Gastrocnemius medialis (tissue), 4 donors: ENCODE data around the gene TBL1X. TPM values are rescaled to one million over a fixed set of nuclear protein-coding genes. Genes with fewer than 3 reads are reported as not detected.

Experiments used
- ATAC-seq, 2 donors: fragments of 150-250 bp; one replicate each; pipeline ENCODE4 v1.9.1; 2016
- DNase-seq, 2 donors: peaks; one replicate each; pipeline ENCODE4 v3.0.0-alpha.2; 2019
- H3K27ac ChIP-seq, 4 donors: fragments of 200-600 bp; sonication (generic); 1 replicate in 1 of 4; 2 replicates in 3 of 4; pipeline ENCODE4 v1.5.1; 2016 to 2018; ENCODE audit warnings: mild to moderate bottlenecking in 2 of 4, moderate library complexity in 1 of 4
- H3K27me3 ChIP-seq, 3 donors: fragments of 200-600 bp; sonication (generic) in 2 of 3; 1 replicate in 1 of 3; 2 replicates in 2 of 3; pipeline versions ENCODE4 v1.5.1 to v1.6.0; 2016 to 2019; ENCODE audit warnings: mild to moderate bottlenecking in 1 of 3, moderate library complexity in 1 of 3
- H3K36me3 ChIP-seq, 2 donors: fragments of 200-600 bp; sonication (generic) in 1 of 2; one replicate each; pipeline ENCODE4 v1.5.1; 2017 to 2018
- H3K4me1 ChIP-seq, 2 donors: fragments of 200-600 bp; sonication (generic) in 1 of 2; one replicate each; pipeline ENCODE4 v1.5.1; 2016 to 2017; ENCODE audit warnings: mild to moderate bottlenecking in 2 of 2
- H3K4me3 ChIP-seq, 4 donors: fragments of 200-600 bp; sonication (generic) in 3 of 4; 1 replicate in 1 of 4; 2 replicates in 3 of 4; pipeline ENCODE4 v1.5.1; 2016 to 2019; ENCODE audit warnings: mild to moderate bottlenecking in 2 of 4
- H3K9me3 ChIP-seq, 3 donors: fragments of 200-600 bp; sonication (generic) in 2 of 3; 1 replicate in 1 of 3; 2 replicates in 2 of 3; pipeline ENCODE4 v1.5.1; 2016 to 2019
- POLR2A ChIP-seq, 2 donors: fragments of 450-650 bp; IDR thresholded peaks; one replicate each; pipeline ENCODE4 v1.6.1; 2017; ENCODE audit warnings: antibody characterized with exemption in 2 of 2, mild to moderate bottlenecking in 2 of 2, moderate library complexity in 2 of 2
- in situ Hi-C, 4 donors: fragments of 200-750 bp; cut with MboI; loops; one replicate each; pipeline versions ENCODE4 v1.15.0 to v1.8.0; 2017; ENCODE audit warnings: low sequenced_read_pairs in 4 of 4
- intact Hi-C: fragments of 100-400 bp; cut with DNase I; formaldehyde crosslinking; loops from one replicate; pipeline ENCODE4 v1.15.1; 2023; ENCODE audit warnings: low total_unique reads
- total RNA-seq, 4 donors: library from RNA; depleted of rRNA; stranded (reverse); fragments of >200 nt; gene quantifications; one replicate each; pipeline versions ENCODE4 v1.1.0 to v1.2.3, GENCODE V29; 2016
- TF ChIP-seq, protein P1 (sequence below), 5 experiments: fragments of 450-650 bp in 3 of 5; fragments of 200-600 bp in 2 of 5; sonication (generic) in 2 of 5; IDR thresholded peaks in 4 of 5; conservative IDR thresholded peaks in 1 of 5; 1 replicate in 4 of 5; 2 replicates in 1 of 5; pipeline ENCODE4 v1.5.1; 2016 to 2019; ENCODE audit warnings: antibody characterized with exemption in 5 of 5, mild to moderate bottlenecking in 3 of 5, moderate library complexity in 3 of 5

TBL1X gene
- total RNA-seq, 4 donors from 2014 or later = 6.7 to 16.8 (median 8.0) TPM

DNA sequence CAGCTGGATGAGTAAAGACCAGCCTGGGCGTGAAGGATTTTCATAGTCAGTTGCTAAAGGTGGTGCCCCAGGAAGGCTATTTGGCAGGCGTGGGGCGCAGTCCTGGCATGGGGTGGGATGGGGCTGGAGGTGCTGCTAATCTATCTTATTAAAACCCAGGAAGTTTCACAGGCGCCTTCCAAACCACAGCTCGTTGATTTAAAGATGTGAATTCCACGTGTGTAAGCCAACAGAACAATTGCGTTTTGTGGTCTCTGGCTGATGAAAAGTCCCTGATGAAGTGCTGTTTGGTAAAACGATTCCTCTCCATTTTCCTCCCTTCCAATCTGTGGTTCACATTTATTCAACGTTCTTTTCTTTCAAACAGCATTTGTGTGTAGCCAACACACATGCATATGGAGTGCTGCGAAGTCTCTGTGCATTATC is 105.0 kb downstream of the TBL1X start:
- intact Hi-C loops = no loop called here
- Histone ChIP-seq H3K27ac (no peak overlapping the region), H3K4me3 (no peak overlapping the region), H3K36me3 (no peaks in the 10 kb centered on the region), H3K9me3 (no peaks in the 10 kb centered on the region), H3K27me3 (no peaks in the 10 kb centered on the region), H3K4me1 (peaks cover 7 to 8% of the 10 kb centered on the region in 2 donors)
- DNase-seq (no peak), ATAC-seq (no peak)
- in situ Hi-C loops = no loop called here
- no peak for TF ChIP-seq POLR2A (IDR thresholded peaks at IDR 0.05)
- TF ChIP-seq, protein P1, sequence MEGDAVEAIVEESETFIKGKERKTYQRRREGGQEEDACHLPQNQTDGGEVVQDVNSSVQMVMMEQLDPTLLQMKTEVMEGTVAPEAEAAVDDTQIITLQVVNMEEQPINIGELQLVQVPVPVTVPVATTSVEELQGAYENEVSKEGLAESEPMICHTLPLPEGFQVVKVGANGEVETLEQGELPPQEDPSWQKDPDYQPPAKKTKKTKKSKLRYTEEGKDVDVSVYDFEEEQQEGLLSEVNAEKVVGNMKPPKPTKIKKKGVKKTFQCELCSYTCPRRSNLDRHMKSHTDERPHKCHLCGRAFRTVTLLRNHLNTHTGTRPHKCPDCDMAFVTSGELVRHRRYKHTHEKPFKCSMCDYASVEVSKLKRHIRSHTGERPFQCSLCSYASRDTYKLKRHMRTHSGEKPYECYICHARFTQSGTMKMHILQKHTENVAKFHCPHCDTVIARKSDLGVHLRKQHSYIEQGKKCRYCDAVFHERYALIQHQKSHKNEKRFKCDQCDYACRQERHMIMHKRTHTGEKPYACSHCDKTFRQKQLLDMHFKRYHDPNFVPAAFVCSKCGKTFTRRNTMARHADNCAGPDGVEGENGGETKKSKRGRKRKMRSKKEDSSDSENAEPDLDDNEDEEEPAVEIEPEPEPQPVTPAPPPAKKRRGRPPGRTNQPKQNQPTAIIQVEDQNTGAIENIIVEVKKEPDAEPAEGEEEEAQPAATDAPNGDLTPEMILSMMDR (IDR thresholded peaks at IDR 0.05 in 4 of 5, conservative IDR thresholded peaks at IDR 0.05 in 1 of 5) = no peak

DNA sequence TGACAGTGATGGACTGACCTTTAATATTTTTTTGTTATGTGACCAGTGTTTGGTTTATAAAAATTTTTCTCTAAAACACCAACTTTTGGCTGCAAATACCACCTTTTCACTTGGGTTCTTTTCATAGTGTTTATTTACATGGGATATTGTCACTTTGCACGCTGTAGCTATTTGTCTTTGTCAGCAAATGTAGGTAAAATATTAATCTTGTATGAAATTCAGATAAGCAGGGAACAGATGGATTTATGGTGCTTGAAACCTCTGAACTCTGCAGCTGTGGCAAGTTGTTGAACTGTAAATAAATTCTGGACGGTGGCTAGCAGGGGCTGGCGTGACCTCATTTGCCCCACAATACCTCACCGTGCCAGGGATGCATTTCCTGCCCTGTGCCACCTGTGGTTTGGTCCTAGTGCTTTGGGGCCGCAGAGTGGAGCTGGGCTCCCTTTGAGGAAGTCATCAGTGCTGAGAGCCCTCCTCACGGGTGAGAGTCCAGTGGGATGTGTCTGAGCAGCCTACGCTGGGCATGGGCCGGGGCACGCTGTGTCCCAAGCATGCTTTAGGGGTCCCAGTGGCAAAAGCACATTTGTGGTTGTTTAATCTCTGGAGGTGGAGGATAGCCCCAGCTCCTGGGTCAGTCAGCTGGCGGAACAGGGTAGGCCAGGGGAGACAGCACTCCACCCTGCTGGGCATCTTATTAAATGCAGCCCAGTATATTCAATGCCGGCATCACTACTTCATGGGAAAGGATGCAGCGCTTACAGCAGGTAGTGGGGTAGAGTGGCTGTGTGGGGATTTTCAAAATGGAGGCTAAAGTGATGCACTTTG is 108.6 kb downstream of the TBL1X start:
- H3K4me3 ChIP-seq = no peak overlapping the region
- DNase-seq (no peak), ATAC-seq (no peak)
- no peaks in the 10 kb centered on the region for H3K9me3 ChIP-seq
- no peak for TF ChIP-seq POLR2A (IDR thresholded peaks at IDR 0.05)
- TF ChIP-seq, protein P1 (IDR thresholded peaks at IDR 0.05 in 4 of 5, conservative IDR thresholded peaks at IDR 0.05 in 1 of 5) = no peak
- intact Hi-C loops (no loop called here), in situ Hi-C loops (no loop called here)
- no peaks in the 10 kb centered on the region for H3K36me3 ChIP-seq
- no peak overlapping the region for H3K27ac ChIP-seq
- peaks cover 0 to 7% of the 10 kb centered on the region in 2 donors for H3K4me1 ChIP-seq
- no peaks in the 10 kb centered on the region for H3K27me3 ChIP-seq

DNA sequence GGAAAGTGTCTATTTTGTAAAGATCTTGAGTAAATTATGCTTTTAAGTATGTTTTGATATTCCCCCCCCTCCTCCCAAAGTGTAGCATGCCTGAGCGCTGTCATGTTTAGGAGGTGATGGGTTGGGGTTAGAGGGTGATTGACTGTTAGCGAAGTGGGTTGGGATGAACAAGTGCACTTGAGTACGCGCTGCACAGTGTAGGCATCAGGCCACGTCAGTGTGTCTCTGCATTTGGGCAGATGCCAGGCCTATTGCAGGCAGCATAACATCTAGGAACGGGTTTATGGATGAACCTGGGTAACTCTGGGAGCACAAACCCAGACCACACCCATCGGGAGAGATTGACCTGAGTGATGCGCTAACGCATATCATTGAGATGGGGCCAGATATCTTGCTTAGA is 111.2 kb downstream of the TBL1X start:
- DNase-seq = no peak
- Histone ChIP-seq H3K27me3 (no peaks in the 10 kb centered on the region), H3K4me1 (peaks cover 0 to 7% of the 10 kb centered on the region in 2 donors), H3K36me3 (no peaks in the 10 kb centered on the region), H3K9me3 (no peaks in the 10 kb centered on the region), H3K27ac (no peak overlapping the region), H3K4me3 (no peak overlapping the region)
- no peak for ATAC-seq
- intact Hi-C loops (no loop called here), in situ Hi-C loops (no loop called here)
- TF ChIP-seq, protein P1 (IDR thresholded peaks at IDR 0.05 in 4 of 5, conservative IDR thresholded peaks at IDR 0.05 in 1 of 5) = no peak
- no peak for TF ChIP-seq POLR2A (IDR thresholded peaks at IDR 0.05)

DNA sequence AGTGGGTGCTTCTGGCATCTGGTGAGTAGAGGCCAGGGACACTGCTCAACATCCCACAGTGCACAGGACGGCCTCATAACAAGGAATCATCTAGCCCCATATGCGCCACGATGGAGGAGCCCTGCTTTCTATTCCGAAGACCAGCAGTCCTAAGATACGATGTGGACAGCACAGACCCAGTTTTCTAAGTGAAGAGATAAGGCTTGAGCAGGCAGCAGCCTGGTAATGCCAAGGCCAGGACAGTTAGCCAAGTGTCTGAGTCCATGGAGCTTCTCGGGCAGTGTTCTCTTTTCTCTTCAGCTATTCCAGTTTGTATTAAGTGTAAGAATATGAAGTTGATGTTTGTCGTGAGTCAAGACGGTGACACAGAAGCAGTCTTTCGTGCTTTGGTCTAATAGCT is 112.7 kb downstream of the TBL1X start:
- in situ Hi-C loops = no loop called here
- Histone ChIP-seq H3K27me3 (no peaks in the 10 kb centered on the region), H3K4me1 (peaks cover 3 to 7% of the 10 kb centered on the region in 2 donors), H3K36me3 (no peaks in the 10 kb centered on the region), H3K27ac (no peak overlapping the region), H3K9me3 (no peaks in the 10 kb centered on the region), H3K4me3 (no peak overlapping the region)
- no peak for TF ChIP-seq POLR2A (IDR thresholded peaks at IDR 0.05)
- TF ChIP-seq, protein P1 (IDR thresholded peaks at IDR 0.05 in 4 of 5, conservative IDR thresholded peaks at IDR 0.05 in 1 of 5) = no peak
- DNase-seq = no peak
- intact Hi-C loops = no loop called here
- no peak for ATAC-seq
